ENCODE results near the gene ITSN1.
A peak's percentile ranks its signal among the peaks of the same experiment; 100 is the strongest.
"Not testable (repeated sequence)": the region's sequence is repeated elsewhere in the genome, so short reads cannot be mapped to it uniquely, and the experiment has no call there.

ITSN1 gene

DNA sequence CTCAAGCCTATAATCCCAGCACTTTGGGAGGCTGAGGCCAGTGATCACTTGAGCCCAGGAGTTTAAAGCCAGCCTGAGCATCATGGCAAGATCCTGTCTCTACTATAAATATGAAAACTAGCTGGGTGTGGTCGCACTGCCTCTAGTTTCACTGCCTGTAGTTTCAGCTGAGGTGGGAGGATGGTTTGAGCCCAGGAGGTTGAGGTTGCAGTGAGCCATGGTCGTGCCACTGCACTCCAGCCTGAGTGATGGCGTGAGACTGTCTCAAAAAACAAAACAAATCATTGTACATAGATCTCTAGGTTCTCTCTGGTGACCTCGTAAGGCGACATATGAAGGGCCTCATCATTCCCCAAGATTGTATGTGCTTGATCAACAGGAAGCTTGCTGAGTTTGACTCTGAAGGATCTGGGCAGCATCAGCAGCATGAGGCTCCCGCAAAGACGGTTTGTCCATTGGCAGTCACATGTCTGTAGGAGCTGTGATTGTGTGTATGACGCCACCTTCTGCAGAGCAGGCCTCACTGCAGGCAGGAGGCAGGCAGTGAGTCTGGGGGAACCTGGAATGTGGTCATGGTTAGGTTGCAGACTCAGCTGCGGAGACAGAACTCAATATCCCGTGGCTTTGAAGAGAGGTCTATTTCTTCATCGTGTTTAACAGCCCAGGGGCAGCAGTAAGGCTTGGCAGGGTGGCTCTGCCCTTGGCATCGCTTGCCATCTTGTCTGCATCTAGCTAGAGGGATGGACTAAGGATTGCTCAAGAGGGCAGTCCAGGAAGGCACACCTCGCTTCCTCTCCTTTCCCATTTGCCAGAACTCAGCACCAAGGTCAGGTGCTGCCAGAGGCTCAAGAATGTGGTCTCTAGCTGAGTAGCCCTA, 259.3 kb downstream of the ITSN1 start:
- no peak for DNase-seq

DNA sequence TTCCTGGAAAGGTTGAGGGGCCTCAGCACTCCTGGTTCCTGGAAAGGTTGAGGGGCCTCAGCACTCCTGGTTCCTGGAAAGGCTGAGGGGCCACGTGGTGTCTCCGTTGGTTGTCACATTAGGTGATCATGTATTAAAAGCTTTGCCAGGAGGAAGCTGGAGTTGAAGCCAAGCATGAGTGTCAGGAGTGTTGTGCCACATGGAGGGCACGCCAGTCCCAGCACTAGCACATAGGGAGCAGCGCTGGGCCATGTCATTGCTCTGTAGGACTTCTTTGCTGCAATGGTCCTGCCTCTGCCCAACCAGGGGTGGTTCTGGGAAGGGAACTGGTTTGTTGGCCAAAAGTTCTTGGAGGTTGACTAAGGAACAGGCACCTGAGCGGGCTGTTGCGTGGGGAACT, 260.0 kb downstream of the ITSN1 start:
- DNase-seq, result no peak

DNA sequence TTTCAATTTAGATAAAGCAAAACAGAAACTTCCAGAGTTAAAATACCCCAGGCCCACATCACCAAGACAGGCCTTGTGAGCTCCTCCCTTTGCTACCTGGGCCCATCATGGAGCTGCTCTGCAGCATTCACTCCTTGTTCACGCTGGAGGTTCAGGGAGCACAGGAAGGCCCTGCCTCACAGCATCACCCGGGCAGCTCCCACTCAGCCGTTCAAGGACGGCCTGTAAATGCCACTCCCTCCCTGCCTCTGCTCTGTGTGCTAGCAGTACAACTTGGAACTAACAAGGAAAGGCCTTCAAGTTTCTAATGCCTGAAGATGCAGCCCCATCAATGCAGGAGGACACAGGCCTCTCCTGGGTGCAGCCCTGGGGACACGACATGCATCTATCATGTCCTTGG, 261.7 kb downstream of the ITSN1 start:
- no peak for DNase-seq

DNA sequence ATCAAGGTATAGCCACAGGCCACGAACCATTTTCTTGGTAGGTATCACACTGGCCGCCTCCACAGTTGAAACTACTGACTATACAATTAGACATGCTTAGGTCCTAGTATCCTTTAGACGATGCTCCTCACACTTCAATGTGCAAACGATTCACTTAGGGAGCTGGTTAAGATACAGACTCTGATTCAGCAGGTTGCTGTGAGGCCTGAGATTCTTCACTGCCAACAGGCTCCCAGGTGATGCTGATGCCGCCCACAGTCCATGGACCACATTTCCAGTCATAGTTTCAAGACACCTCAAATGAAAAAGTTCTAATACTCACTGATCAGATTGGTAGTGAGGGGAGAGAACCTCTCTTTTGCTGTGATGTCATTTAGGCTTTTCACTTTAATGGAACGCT, 266.5 kb downstream of the ITSN1 start:
- no peak for DNase-seq

DNA sequence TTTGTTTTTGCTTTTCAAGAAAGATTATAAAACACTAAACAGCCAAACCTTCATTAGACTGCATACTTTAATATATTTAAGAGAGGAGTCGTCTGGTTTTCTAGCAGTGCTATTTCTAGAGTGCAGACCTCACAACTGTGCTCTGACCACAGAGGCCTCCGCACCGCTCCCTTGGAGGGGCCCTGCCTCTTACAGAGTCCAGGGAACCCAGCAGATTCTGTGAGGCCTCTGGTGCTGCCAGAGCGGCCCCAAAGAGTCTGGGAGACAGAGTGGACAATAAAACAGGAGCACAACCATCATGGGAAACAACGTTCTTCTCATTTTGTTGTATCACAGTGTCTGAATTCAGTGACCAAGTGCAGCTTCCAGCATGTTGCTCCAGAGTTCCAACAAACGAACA, 267.5 kb downstream of the ITSN1 start:
- no peak for DNase-seq

DNA sequence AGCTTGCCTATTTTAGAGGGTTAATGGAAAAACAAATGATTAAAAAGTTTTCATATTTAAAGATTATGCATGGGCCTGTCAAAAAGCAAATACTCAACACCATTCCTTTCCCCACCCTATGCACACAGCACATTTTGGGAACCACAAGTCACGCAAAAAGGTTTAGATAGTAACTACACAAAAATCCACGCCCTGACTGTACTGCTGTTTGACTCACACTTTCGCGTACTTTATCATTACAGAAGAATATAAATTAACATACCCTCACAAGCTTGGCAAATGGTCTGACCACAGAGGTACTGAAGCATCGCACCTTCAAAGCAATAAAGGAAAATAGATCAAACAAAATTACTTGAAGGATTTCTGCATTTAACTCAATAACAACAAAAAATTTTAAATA, 271.9 kb downstream of the ITSN1 start:
- DNase-seq, result no peak

DNA sequence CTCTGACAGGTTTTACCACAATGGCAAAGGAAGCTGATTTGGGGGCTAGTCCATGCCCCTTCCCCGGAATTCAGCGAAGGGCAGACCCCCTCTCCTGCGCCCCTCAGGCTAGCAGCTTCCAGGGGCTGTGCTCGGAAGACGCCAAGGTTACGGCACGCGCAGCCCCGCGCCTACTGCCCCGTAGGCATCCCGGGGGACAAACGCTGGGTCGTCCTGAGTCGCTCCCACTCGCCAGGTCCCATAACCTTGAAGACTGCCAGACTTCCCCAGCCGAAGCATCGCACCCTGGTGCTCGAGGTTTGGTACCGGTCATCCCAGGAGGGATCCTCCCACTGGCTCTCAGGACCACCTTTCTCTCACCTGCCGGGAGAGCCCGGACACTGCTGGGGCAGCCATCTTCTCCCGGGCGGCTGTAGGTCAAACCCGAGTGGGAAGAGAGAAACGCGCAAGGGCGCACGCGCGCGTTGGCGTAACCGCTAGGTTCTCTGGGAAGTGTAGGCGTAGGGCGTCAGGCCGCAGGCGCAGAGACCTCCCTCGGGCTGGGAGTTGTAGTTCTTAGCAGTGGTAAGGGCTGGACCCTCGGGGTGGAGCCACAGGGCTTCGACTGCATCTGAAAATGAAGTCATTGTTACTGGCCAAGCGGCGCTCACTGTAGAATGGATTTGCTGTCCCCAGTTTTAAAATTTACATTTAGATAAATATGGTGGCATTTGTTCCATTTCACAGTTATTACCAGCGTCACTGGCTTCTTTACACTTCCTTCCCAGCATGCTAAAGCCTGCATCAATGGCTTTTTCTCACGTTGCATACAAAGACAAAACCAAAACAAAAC, 273.3 kb downstream of the ITSN1 start, which contains the start of gene ATP5PO:
Gene ATP5PO, minus strand, starts transcription at position 437 of the 832 bp plus-strand sequence. Its CDS starts 41 bp downstream, at position 396.
- DNase-seq, result peak; percentile 88 to 95 (median 89)

DNA sequence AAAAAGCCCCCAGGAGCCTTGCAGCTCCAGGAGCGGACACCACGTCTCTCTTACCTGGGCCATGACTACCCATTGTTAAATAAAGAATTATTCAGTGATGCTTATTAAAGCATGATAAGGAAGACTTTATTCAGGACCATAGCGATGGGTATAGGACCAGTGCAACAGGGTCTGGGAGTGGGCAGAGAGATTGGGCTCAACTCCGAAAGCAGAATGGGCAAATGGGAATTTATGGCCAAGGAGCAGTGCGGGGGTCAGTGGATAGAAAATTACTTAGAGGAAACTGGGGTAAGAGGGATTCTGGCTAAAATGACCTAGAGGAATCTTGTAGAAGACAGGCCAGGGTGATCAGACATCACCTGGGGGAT, 273.9 kb downstream of the ITSN1 start:
- no peak for DNase-seq

DNA sequence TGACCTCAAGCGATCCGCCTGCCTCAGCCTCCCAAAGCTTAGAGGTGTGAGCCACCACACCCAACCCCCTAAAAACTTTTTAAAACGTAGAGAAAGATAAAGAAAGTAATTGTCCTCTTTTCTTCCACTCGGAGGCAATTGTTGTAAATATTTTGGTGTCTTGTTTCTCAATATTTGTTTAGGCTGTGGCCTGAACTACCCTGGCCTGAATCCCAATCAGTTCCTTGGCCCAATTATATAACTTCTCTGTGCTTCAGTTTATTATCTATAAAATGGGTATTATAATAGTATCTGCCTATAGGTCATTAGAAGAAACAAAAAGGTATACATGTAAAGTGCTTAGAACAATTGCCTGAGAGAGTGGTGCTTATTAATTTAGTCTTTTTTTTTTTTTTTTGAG, 275.1 kb downstream of the ITSN1 start:
- no peak for DNase-seq

DNA sequence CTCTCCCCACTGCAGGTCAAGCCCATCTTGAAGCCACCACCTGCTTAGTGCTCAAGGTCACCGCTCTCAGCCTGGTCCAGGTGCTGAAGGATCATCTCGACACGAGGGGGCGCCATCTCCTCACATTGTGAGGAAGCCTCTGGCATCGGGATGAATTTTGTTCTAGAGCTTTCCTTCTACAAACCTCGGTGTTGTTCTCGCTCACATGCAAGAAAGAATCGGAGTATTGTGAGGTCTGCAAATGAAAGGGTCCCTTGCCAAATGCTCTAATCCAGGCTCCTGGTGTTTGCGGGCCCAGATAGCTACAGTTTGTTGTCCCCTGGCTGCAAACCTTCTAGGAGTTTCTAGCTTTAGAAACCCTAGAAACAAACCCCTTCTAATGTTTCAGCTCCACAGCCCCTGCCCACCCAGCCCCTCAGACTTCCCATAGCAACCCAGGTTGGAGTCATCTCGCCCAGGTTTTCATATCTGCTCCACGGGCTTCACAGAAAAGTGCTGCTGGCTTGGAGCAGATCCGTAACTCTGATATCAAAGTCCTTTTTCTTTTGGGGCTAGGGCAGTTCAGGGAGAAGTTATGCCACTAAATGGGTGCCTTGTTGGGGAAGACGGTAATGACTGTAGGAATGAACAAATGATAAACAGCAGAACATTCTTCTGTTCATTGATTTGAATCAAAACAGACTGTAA, 281.9 kb downstream of the ITSN1 start:
- DNase-seq, result peak; percentile 77 to 89 (median 88)

DNA sequence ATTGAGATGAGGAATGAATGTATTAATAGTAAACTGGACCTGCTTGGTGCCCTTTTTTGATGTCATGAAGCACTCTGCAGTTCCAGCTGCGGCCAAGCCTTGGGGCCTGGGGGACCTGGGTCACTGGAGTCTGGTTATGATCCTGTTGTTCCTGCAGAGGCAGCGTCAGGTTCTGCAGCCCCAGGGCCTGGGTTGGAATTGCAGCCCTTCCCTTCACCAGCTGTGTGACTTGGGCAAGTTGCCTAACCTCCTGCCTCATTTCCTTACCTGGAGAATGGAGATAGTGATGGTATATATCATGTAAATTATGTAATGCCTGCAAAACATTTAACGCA, 282.4 kb downstream of the ITSN1 start:
- DNase-seq, result no peak

DNA sequence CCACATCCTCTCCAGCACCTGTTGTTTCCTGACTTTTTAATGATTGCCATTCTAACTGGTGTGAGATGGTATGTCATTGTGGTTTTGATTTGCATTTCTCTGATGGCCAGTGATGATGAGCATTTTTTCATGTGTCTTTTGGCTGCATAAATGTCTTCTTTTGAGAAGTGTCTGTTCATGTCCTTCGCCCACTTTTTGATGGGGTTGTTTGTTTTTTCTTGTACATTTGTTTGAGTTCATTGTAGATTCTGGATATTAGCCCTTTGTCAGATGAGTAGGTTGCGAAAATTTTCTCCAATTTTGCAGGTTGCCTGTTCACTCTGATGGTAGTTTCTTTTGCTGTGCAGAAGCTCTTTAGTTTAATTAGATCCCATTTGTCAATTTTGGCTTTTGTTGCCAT, 283.9 kb downstream of the ITSN1 start:
- not testable (repeated sequence) for DNase-seq

DNA sequence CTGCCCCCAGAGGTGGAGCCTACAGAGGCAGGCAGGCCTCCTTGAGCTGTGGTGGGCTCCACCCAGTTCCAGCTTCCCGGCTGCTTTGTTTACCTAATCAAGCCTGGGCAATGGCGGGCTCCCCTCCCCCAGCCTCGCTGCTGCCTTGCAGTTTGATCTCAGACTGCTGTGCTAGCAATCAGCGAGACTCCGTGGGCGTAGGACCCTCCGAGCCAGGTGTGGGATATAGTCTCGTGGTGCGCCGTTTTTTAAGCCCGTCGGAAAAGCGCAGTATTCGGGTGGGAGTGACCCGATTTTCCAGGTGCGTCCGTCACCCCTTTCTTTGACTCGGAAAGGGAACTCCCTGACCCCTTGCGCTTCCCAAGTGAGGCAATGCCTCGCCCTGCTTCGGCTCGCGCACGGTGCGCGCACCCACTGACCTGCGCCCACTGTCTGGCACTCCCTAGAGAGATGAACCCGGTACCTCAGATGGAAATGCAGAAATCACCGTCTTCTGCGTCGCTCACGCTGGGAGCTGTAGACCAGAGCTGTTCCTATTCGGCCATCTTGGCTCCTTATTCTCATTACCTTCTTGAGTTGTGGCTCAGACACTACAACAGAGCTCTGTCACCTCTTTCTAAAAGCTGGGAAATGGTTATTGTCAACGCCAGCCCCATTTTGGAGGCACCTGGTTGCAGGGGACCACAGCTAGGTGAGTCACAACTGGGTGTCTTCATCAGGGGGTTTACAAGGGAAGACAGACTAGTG, 288.9 kb downstream of the ITSN1 start:
- peak; percentile 24 to 52 (median 34) for DNase-seq

DNA sequence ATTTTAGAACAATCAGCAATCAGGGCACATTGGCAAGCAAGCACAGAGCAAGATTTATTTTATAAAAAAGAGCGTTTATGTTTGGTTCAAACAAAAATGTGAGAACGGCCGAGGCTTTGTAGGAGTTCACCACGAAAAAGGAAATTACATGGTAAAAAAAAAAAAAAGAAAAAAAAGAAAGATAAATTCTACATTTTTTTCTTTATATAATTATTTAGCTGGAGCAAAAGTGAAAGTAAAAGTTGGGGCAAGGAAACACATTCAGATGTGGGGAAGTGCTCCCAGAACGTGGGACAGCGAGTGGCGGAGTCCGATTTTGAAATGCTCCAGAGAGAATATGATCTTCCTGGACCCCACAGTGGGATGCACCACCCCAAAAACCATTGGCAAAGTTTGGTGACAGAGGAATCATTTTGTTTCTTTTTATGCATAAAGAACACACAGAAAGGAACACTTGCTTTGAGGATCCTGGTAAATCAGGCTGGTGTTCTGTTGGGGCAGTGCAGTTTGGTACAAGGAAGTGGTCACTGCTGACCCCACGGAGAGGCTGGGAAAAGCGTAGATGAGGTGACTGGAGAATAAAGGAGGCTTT, 289.6 kb downstream of the ITSN1 start:
- no peak for DNase-seq

DNA sequence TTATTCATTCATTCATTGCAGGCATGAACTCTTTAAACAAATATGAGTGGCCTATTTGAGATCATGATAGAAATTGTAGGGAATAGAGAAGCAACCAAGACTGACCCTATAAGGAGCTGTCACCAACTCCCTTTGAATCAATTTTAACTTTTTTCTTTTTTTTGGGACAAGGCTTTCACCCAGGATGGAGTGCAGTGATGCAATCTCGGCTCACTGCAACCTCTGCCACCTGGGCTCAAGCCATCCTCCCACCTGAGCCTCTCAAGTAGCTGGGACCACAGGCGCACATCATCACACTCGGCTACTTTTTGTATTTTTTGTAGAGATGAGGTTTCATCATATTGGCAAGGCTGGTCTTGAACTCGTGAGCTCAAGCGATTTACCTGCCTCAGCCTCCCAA, 290.4 kb downstream of the ITSN1 start:
- DNase-seq, result no peak

DNA sequence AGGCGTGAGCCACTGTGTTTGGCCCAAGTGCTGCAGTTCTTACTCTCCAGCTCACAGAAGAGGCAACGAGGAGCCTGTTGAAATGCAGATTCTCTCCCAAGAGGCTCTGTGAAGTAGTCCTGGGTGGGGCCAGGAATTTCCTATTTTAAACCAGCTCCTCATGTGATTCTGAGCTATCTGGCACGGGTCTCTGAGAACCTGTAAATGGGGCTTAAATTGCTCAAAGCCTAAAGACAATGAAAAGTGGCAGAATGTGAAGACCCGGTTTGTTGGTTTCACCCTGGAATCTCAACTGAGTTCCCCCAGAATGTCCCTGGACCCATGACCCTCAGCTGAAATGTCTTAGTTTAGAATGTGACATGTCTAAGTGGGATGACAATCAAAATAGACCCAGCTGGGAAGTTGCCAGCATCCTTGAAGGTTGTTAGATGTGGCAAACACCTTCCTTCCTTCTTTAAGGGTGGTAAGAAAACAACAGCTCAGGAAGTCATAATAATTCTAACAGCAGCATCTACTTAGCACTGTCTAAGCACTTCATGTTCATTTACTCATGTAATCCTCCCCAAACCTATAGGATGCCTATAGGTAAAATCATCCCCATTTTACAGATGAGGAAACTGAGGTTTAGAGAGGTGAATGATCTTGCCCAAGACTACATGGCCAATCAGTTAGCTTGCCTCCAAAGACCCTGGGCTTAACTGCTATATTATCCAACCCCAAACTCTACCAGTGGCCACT, 294.2 kb downstream of the ITSN1 start:
- DNase-seq, result peak in 2 of 4 experiments; percentile 5 to 12

DNA sequence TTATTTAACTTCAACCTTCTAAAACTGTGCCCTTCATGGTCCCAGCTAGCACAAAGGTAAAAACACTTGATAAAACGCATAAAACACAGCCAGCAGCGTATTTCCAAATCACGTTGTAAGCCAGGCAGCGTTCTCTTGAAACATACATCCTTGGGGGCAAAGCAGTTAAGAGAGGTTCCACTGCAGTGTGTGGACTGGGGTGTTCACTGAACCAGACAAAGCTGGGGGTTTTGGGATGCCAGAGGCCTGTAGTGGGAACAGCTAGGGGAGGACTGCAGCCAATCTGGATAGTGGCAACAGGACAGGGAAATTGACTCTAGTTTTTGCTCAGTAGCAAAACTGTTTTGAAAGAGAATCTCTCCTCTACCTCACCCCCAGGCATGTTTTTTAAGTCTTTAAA, 294.8 kb downstream of the ITSN1 start:
- DNase-seq, result no peak

DNA sequence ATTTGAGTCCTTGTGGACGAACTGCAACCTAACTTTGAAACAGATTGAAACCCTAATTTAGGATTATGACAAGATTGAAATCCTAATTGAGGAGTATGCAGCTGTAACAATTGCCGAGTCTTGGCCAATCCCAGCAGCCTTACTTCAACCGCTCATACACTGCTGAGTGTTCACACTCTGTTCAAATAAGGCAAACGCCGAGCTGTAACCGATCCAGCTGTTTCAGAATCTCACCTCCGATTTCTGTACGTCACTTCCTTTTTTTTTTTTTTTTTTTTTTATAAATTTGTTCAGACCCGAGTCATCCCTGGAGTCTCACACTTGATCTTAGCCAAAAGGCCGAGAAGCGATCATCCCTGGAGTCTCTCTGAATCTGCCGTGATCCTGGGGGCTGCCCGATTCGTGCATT, 295.6 kb downstream of the ITSN1 start:
- DNase-seq, result peak in 2 of 4 experiments; percentile 5 to 12

DNA sequence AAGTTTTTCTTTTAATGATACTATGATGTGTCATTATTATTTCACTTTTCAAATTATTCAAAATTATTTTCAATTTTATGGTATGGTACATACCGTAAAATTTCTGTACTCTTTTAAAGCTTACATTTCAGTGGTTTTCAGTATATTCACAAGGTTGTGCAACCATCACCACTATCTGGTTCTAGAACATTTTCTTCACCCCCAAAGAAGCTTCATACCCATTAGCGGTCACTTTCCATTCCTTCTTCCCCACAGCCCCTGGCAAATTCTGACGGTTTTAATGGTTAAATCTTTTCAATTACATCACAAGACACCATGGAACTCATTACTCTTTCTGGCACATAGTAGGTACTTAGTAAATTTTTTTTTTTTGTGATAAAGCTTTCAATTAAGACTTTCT, 296.1 kb downstream of the ITSN1 start:
- no peak for DNase-seq

DNA sequence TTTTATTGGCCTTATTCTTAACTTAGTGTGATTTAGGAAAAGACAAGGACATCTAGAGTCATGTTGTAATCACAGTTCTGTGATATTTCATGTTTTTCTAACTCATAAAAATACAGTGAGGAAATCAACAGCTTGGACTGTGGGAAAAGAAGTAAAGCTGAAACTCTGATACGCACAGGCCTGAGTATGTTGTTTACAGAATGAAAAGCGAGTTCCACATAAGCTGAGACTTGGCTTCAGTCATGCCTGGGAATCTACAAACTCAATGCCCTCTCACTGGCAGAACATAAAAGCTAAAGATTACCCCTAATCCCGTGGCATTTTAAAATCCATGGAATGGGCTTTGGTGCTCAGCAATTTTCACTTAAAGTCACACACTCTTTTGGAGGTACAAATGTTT, 296.9 kb downstream of the ITSN1 start:
- no peak for DNase-seq

DNA sequence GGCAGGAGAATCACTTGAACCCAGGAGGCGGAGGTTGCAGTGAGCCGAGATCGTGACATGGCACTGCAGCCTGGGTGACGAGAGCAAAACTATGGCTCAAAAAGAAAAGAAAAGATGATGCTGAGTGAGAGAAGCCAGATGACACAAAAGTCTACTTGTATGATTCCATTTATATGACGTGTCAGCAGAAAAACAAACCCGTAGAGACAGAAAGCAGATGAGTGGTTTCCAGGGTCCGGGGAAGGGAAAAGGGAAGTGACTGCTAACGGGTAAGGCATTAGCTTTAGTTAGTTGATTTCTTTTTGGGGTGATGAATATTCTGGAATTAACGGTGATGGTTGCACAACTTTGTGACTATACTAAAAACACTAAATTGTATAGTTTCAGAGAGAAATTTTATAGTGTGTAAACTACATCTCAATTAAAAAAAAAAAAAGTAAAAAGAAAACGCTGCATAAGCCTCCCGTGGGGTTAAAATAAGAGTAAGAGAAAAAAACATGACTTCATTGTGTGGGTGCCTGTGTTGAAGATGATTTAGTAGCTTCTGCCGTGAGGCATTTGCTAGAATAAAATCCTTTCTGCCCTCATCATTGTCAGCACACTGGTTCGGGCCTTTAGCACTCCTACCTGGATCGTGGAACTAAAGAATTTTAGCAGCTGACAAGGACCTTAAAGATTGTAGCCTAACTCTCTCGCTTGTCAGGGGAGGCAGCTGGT, 298.0 kb downstream of the ITSN1 start:
- no peak for DNase-seq

Measured in activated CD4-positive, CD25-positive, alpha-beta regulatory T cell (primary cell).